Kidney (tissue), 14 donors: ENCODE measurements around the gene RBM10. TPM values are rescaled to one million over a fixed set of nuclear protein-coding genes. Genes with fewer than 3 reads are reported as not detected.

Experiments
- DNase-seq, 5 donors: peaks; one replicate each; pipeline ENCODE4 v3.0.0-alpha.2; 2013 to 2020
- FAIRE-seq: peaks from 2 replicates; lab custom pipeline; 2012; peaks lifted over from hg19 to GRCh38; lab: Jason Lieb, UNC
- H3K27ac ChIP-seq, 2 donors: one replicate each; pipeline ENCODE4 v1.7.0; 2013; ENCODE audit warnings: low read depth in 2 of 2, low read length in 2 of 2, inconsistent platforms in 1 of 2
- H3K27me3 ChIP-seq: one replicate; pipeline ENCODE4 v1.7.1; 2013; ENCODE audit warnings: low read length, inconsistent platforms; ENCODE audit not compliant: control insufficient read depth, insufficient read depth
- H3K36me3 ChIP-seq, 3 donors: one replicate each; pipeline versions ENCODE4 v1.7.0 to v1.7.1; 2013; ENCODE audit warnings: low read length in 3 of 3, control low read depth in 1 of 3, inconsistent platforms in 1 of 3; ENCODE audit not compliant: insufficient read depth in 3 of 3, control insufficient read depth in 2 of 3
- H3K4me1 ChIP-seq, 3 donors: one replicate each; pipeline versions ENCODE4 v1.7.0 to v1.7.1; 2013; ENCODE audit warnings: low read length in 3 of 3, inconsistent platforms in 1 of 3, low read depth in 1 of 3; ENCODE audit not compliant: control insufficient read depth in 2 of 3, insufficient read depth in 2 of 3
- H3K4me3 ChIP-seq, 3 donors: one replicate each; pipeline versions ENCODE4 v1.7.0 to v1.8.1; 2013; ENCODE audit warnings: low read length in 3 of 3, control low read depth in 1 of 3, inconsistent platforms in 1 of 3
- H3K9ac ChIP-seq, 3 donors: one replicate each; pipeline versions ENCODE4 v1.7.0 to v1.7.1; 2013; ENCODE audit warnings: low read length in 3 of 3, control low read depth in 1 of 3, inconsistent platforms in 1 of 3
- H3K9me3 ChIP-seq, 3 donors: one replicate each; pipeline versions ENCODE4 v1.7.0 to v1.7.1; 2013; ENCODE audit warnings: low read length in 3 of 3, control low read depth in 1 of 3, inconsistent platforms in 1 of 3; ENCODE audit not compliant: control insufficient read depth in 2 of 3, insufficient read depth in 1 of 3
- intact Hi-C: fragments of 100-400 bp; cut with DNase I; formaldehyde crosslinking; loops from one replicate; pipeline ENCODE4 v1.11.1; 2022
- polyA plus RNA-seq: library from polyadenylated mRNA; stranded (reverse); fragments of 350-450 nt; fragmentation: Illumina TruSeq; extraction: RNeasy Lipid Tissue Mini Kit (QIAGEN cat#74804); gene quantifications from one replicate; pipeline ENCODE4 v1.2.3, GENCODE V29; 2014; ENCODE audit warnings: low read depth, low replicate concordance; ENCODE audit not compliant: insufficient read depth
- total RNA-seq: library from RNA; stranded (reverse); fragmentation: NEBNext Ultra II Directional; extraction: Animal tissue kit (Norgen Biotek cat#: 25700); gene quantifications from one replicate; pipeline ENCODE4 v1.2.1, GENCODE V29; 2021
- TF ChIP-seq, protein P1 (sequence below): IDR thresholded peaks from 3 replicates; pipeline ENCODE4 v1.5.1; 2012; ENCODE audit warnings: mild to moderate bottlenecking, moderate library complexity, borderline replicate concordance; ENCODE audit not compliant: insufficient read depth; ENCODE audit errors: extremely low read depth
- donor health status: control.
- donor health status: control.
- donor health status: control.
- donor health status: control.
- donor health status: control.
- donor health status: DM: yes; HTN: yes; CAD: no.
- donor health status: Normal renal cell carcinoma (clear cell type).

Gene RBM10
- total and polyA plus RNA-seq, 2 donors from 2014 or later = 27.5 to 31.7 TPM

DNA sequence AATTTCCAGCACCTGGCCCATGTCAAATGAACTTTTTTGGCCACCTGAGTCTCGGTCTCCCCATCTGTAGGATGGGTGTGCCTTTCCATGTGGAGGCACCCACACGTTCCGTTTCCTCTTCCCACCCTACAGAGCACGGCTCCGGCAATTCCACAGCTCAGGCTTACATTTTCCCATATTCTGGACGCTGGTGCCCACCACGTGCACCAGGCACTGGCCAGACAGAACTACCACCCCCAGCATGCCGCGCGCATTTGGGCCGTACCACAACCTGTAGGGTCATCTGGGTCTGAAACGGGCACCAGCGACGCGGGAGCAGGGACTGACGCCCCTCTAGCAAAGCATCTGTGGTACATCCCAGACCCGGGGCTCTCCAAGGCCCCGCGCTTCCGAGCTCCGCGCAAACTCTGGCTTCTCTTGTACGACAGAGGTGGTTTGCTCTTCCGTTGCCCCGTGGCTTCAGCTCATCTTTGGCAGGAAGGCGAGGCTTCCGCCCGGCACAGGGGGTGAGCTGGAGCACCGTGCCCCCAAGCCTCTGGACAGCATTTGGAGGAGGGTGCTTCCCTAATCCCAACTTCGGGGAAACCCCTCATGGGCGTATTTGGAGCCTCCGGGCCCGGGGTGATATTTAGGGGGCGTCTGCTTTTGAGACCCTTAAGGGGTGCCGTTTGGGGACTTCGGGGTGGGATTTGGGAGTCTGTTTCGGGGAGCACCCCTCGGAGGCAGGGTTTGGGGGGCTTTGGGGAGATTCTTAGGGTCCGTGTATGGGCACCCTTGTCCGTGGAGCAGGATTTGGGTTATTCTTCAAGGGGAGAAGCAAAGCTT lies 45.6 kb downstream of the RBM10 start:
- Histone ChIP-seq H3K27ac (peak overlapping the region; percentile 1 to 22), H3K27me3 (peaks cover 13% of the 10 kb centered on the region), H3K4me1 (peaks cover 0 to 6% (median 0%) of the 10 kb centered on the region in 3 donors), H3K36me3 (peaks cover 0 to 4% (median 0%) of the 10 kb centered on the region in 3 donors), H3K9ac (peak overlapping the region in 1 of 3 donors; percentile 55), H3K9me3 (no peaks in the 10 kb centered on the region), H3K4me3 (peak overlapping the region; percentile 49 to 69 (median 57))
- no peak for FAIRE-seq
- peak; percentile 92 to 96 (median 93) for DNase-seq
- intact Hi-C loops = no loop called here
- TF ChIP-seq, protein P1, sequence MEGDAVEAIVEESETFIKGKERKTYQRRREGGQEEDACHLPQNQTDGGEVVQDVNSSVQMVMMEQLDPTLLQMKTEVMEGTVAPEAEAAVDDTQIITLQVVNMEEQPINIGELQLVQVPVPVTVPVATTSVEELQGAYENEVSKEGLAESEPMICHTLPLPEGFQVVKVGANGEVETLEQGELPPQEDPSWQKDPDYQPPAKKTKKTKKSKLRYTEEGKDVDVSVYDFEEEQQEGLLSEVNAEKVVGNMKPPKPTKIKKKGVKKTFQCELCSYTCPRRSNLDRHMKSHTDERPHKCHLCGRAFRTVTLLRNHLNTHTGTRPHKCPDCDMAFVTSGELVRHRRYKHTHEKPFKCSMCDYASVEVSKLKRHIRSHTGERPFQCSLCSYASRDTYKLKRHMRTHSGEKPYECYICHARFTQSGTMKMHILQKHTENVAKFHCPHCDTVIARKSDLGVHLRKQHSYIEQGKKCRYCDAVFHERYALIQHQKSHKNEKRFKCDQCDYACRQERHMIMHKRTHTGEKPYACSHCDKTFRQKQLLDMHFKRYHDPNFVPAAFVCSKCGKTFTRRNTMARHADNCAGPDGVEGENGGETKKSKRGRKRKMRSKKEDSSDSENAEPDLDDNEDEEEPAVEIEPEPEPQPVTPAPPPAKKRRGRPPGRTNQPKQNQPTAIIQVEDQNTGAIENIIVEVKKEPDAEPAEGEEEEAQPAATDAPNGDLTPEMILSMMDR = no peak

DNA sequence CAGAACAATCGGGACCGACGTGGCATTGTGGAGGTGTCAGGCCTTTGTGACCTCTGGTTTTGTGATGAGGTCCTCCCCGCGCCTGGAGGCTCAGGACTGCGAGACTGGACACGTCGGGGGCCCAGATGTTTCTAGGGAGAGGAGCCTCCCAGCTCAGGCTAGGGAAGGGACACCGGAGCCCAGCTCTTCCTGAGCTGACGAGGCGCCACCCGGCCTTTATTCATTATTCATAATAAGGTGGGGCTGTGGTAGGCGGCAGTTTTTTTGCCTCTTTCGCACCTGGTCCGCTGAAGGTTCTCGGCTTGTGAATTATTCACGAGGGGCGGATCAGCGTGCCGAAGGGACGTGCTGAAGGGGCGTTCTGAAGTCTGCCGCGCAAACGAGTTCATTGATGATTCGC lies 46.3 kb downstream of the RBM10 start:
- Histone ChIP-seq H3K36me3 (peaks cover 0 to 3% (median 0%) of the 10 kb centered on the region in 3 donors), H3K9ac (peak overlapping the region in 2 of 3 donors; percentile 55 to 65), H3K27me3 (peaks cover 13% of the 10 kb centered on the region), H3K27ac (peak overlapping the region in 1 of 2 donors; percentile 1), H3K4me1 (peaks cover 0 to 13% (median 3%) of the 10 kb centered on the region in 3 donors), H3K9me3 (no peaks in the 10 kb centered on the region), H3K4me3 (peak overlapping the region; percentile 36 to 69 (median 49))
- FAIRE-seq (no peak), DNase-seq (peak in 3 of 5 donors; percentile 16 to 75 (median 29))
- intact Hi-C loops = no loop called here
- TF ChIP-seq, protein P1 = no peak

DNA sequence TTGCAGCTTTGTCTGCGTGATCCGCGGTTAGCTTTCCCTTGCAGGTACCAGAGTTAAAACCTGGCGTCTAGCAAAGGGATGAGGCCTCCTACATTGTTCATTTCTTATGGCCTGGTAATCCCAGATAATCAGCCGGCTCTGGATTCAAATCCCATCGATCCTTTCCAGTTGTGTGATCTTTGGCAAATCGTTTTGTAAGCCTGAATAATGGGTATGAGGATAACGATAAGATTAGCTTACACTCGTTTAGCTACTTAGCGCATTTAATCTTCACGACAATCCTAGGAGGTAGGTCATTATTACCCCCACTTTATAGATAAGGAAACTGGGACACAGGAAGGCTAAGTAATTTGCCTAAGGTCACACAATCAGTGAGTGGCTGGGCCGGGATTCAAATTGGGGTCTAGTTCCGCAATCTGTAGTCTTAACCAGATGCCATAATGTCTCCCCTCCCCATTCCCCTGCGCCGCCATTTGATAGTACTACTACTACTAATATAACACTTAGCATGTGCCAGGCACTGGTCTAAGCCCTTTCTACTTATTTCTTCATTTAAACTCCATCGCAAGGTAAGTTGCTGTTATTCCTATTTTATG lies 46.9 kb downstream of the RBM10 start:
- DNase-seq = peak in 1 of 5 donors; percentile 15
- Histone ChIP-seq H3K9me3 (no peaks in the 10 kb centered on the region), H3K4me1 (peaks cover 0 to 18% (median 9%) of the 10 kb centered on the region in 3 donors), H3K27me3 (peaks cover 13% of the 10 kb centered on the region), H3K9ac (peak overlapping the region in 1 of 3 donors; percentile 55), H3K4me3 (peak overlapping the region in 2 of 3 donors; percentile 12 to 69), H3K36me3 (no peaks in the 10 kb centered on the region), H3K27ac (no peak overlapping the region)
- intact Hi-C loops = no loop called here
- TF ChIP-seq, protein P1 = no peak
- FAIRE-seq = no peak
